Tibial artery (tissue), 4 donors: ENCODE results near the gene VEZF1.

Experiments used
- DNase-seq, 2 donors: peaks; one replicate each; pipeline ENCODE4 v3.0.0-alpha.2; 2019
- H3K27ac ChIP-seq, 2 donors: fragments of 200-600 bp; sonication (generic) in 1 of 2; 1 replicate in 1 of 2; 2 replicates in 1 of 2; pipeline ENCODE4 v1.5.1; 2018 to 2019; ENCODE audit warnings: mild to moderate bottlenecking in 1 of 2
- H3K27me3 ChIP-seq, 2 donors: fragments of 200-600 bp; sonication (generic) in 1 of 2; one replicate each; pipeline versions ENCODE4 v1.5.1 to v1.6.0; 2016 to 2019
- H3K36me3 ChIP-seq, 3 donors: fragments of 200-600 bp; sonication (generic) in 2 of 3; one replicate each; pipeline ENCODE4 v1.5.1; 2016 to 2019; ENCODE audit warnings: mild to moderate bottlenecking in 2 of 3
- H3K4me1 ChIP-seq, 4 donors: fragments of 200-600 bp; sonication (generic) in 2 of 4; 1 replicate in 3 of 4; 2 replicates in 1 of 4; pipeline ENCODE4 v1.5.1; 2016 to 2019
- H3K4me3 ChIP-seq, 2 donors: fragments of 200-600 bp; sonication (generic) in 1 of 2; 1 replicate in 1 of 2; 2 replicates in 1 of 2; pipeline ENCODE4 v1.5.1; 2018 to 2019; ENCODE audit warnings: mild to moderate bottlenecking in 2 of 2
- H3K9me3 ChIP-seq, 3 donors: fragments of 200-600 bp; sonication (generic) in 1 of 3; one replicate each; pipeline ENCODE4 v1.5.1; 2016 to 2019
- intact Hi-C: fragments of 100-400 bp; cut with DNase I; formaldehyde crosslinking; loops from one replicate; pipeline ENCODE4 v1.15.0; 2023; ENCODE audit warnings: low total_unique reads
- TF ChIP-seq, protein P1 (sequence below), 2 experiments: fragments of 200-600 bp in 1 of 2; fragments of 450-650 bp in 1 of 2; IDR thresholded peaks; one replicate each; pipeline ENCODE4 v1.5.1; 2017 to 2019; ENCODE audit warnings: antibody characterized with exemption in 2 of 2, mild to moderate bottlenecking in 1 of 2, moderate library complexity in 1 of 2

VEZF1 gene

GRCh38 chr17:58001461-58002124, 13.5 kb upstream of the VEZF1 start:
- H3K36me3 ChIP-seq: peaks cover 38 to 60% (median 50%) of the 10 kb centered on the region in 3 donors
- TF ChIP-seq, protein P1, sequence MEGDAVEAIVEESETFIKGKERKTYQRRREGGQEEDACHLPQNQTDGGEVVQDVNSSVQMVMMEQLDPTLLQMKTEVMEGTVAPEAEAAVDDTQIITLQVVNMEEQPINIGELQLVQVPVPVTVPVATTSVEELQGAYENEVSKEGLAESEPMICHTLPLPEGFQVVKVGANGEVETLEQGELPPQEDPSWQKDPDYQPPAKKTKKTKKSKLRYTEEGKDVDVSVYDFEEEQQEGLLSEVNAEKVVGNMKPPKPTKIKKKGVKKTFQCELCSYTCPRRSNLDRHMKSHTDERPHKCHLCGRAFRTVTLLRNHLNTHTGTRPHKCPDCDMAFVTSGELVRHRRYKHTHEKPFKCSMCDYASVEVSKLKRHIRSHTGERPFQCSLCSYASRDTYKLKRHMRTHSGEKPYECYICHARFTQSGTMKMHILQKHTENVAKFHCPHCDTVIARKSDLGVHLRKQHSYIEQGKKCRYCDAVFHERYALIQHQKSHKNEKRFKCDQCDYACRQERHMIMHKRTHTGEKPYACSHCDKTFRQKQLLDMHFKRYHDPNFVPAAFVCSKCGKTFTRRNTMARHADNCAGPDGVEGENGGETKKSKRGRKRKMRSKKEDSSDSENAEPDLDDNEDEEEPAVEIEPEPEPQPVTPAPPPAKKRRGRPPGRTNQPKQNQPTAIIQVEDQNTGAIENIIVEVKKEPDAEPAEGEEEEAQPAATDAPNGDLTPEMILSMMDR (IDR thresholded peaks at IDR 0.05): no peak
- H3K27me3 ChIP-seq: no peaks in the 10 kb centered on the region
- H3K4me3 ChIP-seq: no peak overlapping the region
- intact Hi-C loops: loop anchor here (10.0 kb wide), 2 partner anchors 113 to 747 kb away; partner anchors contain the start of gene MSI2
- peaks cover 0 to 51% (median 21%) of the 10 kb centered on the region in 4 donors for H3K4me1 ChIP-seq
- H3K27ac ChIP-seq: no peak overlapping the region
- no peak for DNase-seq
- H3K9me3 ChIP-seq: no peaks in the 10 kb centered on the region

DNA sequence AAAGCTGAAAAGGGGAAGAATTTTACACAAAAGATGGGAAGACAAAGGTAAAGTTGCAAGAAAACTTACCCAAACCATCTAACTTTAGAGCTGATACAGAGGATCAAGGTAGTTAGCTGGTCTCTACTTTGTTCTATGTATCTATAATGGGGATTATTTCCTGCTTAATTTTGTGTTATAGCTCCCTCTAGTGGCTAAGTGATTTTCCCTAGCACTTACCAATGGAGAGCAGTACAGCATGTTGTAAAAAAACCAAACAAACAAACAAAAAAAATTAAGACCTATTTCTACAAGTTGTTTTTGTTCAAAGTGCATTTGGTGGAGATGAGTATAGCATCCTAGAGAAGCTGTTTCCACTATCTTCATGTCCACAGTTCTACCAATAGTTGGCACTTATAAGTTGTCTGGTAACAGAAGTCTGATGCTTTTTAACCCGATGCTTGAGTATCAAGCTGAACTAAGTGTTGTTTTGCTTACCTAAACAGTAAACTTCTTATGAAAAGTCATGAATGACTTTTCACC, 11.5 kb upstream of the VEZF1 start:
- DNase-seq: no peak
- intact Hi-C loops: loop anchor here (10.0 kb wide), 2 partner anchors 115 to 745 kb away; partner anchors contain the start of gene MSI2
- no peaks in the 10 kb centered on the region for H3K27me3 ChIP-seq
- H3K4me1 ChIP-seq: peaks cover 0 to 46% (median 14%) of the 10 kb centered on the region in 4 donors
- no peak overlapping the region for H3K4me3 ChIP-seq
- no peaks in the 10 kb centered on the region for H3K9me3 ChIP-seq
- peaks cover 27 to 48% (median 38%) of the 10 kb centered on the region in 3 donors for H3K36me3 ChIP-seq
- TF ChIP-seq, protein P1 (IDR thresholded peaks at IDR 0.05): peak; percentile 76 to 80
- peak overlapping the region in 1 of 2 donors; percentile 20 for H3K27ac ChIP-seq

GRCh38 chr17:57999010-57999495, 11.0 kb upstream of the VEZF1 start:
- intact Hi-C loops: no loop called here
- no peak for DNase-seq
- H3K4me3 ChIP-seq: no peak overlapping the region
- H3K36me3 ChIP-seq: peaks cover 23 to 43% (median 33%) of the 10 kb centered on the region in 3 donors
- H3K27ac ChIP-seq: no peak overlapping the region
- H3K9me3 ChIP-seq: no peaks in the 10 kb centered on the region
- H3K27me3 ChIP-seq: no peaks in the 10 kb centered on the region
- peaks cover 0 to 41% (median 11%) of the 10 kb centered on the region in 4 donors for H3K4me1 ChIP-seq
- TF ChIP-seq, protein P1 (IDR thresholded peaks at IDR 0.05): no peak

DNA sequence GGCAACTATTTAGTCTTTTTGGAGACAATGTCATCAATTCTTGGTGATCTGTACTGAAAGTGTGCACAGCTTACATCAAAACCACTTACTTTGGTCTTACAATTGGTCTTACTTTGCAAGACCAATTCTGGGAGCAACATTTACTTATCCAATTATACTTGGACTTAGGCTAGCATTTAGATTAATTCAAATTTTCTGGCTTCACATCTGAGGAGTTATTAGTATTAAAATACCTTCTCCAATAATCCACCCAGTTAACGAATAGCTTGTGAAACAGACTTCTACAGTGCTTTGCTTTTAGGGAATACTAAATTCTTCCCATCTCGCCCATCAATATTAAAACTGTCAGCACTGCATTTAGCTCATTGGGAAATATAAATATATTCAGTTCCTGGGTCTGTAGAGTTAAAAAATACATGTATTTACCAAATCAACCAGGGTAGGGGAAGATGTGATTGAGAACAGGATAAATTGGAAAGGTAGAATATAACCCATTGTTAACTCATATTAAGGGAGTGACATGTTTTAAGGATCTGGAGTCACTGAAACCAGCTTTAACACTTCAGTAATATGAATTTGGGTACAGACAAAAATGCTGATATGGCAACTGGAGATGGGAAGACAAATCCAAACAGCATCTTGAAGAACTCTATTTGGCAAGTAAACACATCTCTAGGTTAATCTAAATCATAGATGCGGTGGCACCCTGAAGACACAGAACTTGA, 9.2 kb upstream of the VEZF1 start:
- no peak for DNase-seq
- no peak overlapping the region for H3K27ac ChIP-seq
- no peaks in the 10 kb centered on the region for H3K27me3 ChIP-seq
- TF ChIP-seq, protein P1 (IDR thresholded peaks at IDR 0.05): no peak
- intact Hi-C loops: loop anchor here (2.0 kb wide), 1 partner anchor 130 kb away; no protein-coding TSS in a partner anchor
- H3K36me3 ChIP-seq: peaks cover 6 to 25% (median 20%) of the 10 kb centered on the region in 3 donors
- H3K4me1 ChIP-seq: peaks cover 0 to 23% (median 13%) of the 10 kb centered on the region in 4 donors
- H3K4me3 ChIP-seq: no peak overlapping the region
- H3K9me3 ChIP-seq: no peaks in the 10 kb centered on the region

GRCh38 chr17:57995076-57995956, 7.3 kb upstream of the VEZF1 start:
- Histone ChIP-seq H3K36me3 (peaks cover under 1 to 14% (median 8%) of the 10 kb centered on the region in 3 donors), H3K4me3 (no peak overlapping the region), H3K27me3 (no peaks in the 10 kb centered on the region), H3K27ac (peak overlapping the region; percentile 61 to 66), H3K9me3 (no peaks in the 10 kb centered on the region), H3K4me1 (peaks cover 0 to 18% (median 7%) of the 10 kb centered on the region in 4 donors)
- TF ChIP-seq, protein P1 (IDR thresholded peaks at IDR 0.05): peak; percentile 65 to 76
- peak; percentile 60 to 87 for DNase-seq
- intact Hi-C loops: no loop called here
